Breast epithelium (tissue), 4 donors: Measurements from ENCODE around the gene ENOX1. TPM values are rescaled to one million over a fixed set of nuclear protein-coding genes. Genes with fewer than 3 reads are reported as not detected.

Source experiments
- DNase-seq, 2 donors: peaks; one replicate each; pipeline ENCODE4 v3.0.0-alpha.2; 2019; ENCODE audit warnings: low spot score in 2 of 2
- H3K27ac ChIP-seq, 2 donors: fragments of 200-600 bp; sonication (generic) in 1 of 2; one replicate each; pipeline ENCODE4 v1.5.1; 2016 to 2019; ENCODE audit warnings: mild to moderate bottlenecking in 1 of 2
- H3K27me3 ChIP-seq, 2 donors: fragments of 200-600 bp; sonication (generic) in 1 of 2; one replicate each; pipeline versions ENCODE4 v1.5.1 to v1.6.0; 2017 to 2019; ENCODE audit warnings: control low read depth in 1 of 2, mild to moderate bottlenecking in 1 of 2
- H3K36me3 ChIP-seq: fragments of 200-600 bp; one replicate; pipeline ENCODE4 v1.5.1; 2019
- H3K4me1 ChIP-seq, 2 donors: fragments of 200-600 bp; sonication (generic); one replicate each; pipeline ENCODE4 v1.5.1; 2016 to 2019; ENCODE audit warnings: control low read depth in 1 of 2
- H3K4me3 ChIP-seq, 3 donors: fragments of 200-600 bp; sonication (generic); 1 replicate in 2 of 3; 2 replicates in 1 of 3; pipeline ENCODE4 v1.5.1; 2016 to 2019; ENCODE audit warnings: mild to moderate bottlenecking in 3 of 3, moderate library complexity in 2 of 3
- H3K9me3 ChIP-seq, 2 donors: fragments of 200-600 bp; sonication (generic) in 1 of 2; one replicate each; pipeline ENCODE4 v1.5.1; 2016 to 2019; ENCODE audit warnings: control low read depth in 1 of 2
- CTCF ChIP-seq, 3 donors: fragments of 450-650 bp; IDR thresholded peaks; one replicate each; pipeline ENCODE4 v1.5.1; 2016 to 2017; ENCODE audit warnings: antibody characterized with exemption in 3 of 3, mild to moderate bottlenecking in 3 of 3, moderate library complexity in 3 of 3
- POLR2A ChIP-seq: fragments of 450-650 bp; IDR thresholded peaks from one replicate; pipeline ENCODE4 v1.6.1; 2016; ENCODE audit warnings: antibody characterized with exemption, mild to moderate bottlenecking, moderate library complexity
- POLR2AphosphoS5 ChIP-seq, 3 donors: sonication (generic); formaldehyde crosslinking; IDR thresholded peaks; one replicate each; pipeline ENCODE4 v1.6.1; 2017; ENCODE audit warnings: antibody characterized with exemption in 3 of 3
- intact Hi-C: fragments of 100-400 bp; cut with DNase I; formaldehyde crosslinking; loops from one replicate; pipeline ENCODE4 v1.15.1; 2023; ENCODE audit warnings: low total_unique reads
- total RNA-seq, 3 donors: library from RNA; depleted of rRNA; stranded (reverse); fragments of >200 nt; gene quantifications; one replicate each; pipeline ENCODE4 v1.1.0, GENCODE V29; 2016

ENOX1 gene
- total RNA-seq, 3 donors from 2014 or later, result 1.9 to 2.3 (median 2.0) TPM

DNA sequence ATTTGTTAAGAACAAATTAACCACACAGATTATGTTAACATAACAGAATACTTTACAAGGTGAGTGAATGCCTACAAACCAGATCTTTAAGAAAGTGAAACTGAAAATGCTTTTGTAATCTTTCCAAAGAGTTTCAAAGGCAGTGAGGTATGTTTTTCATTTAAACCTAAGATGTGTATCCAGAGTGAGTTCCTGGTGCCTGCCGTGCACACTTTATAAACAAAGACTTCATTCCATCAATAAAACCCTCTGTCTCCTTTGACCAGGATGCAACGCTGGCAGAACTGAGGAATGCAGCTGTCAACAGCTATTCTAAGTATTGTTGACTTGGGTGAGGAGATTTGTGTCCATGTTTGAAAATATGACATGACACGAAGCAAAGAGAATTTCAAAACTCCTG lies 418.8 kb downstream of the ENOX1 start:
- Histone ChIP-seq H3K9me3 (no peaks in the 10 kb centered on the region), H3K4me1 (no peaks in the 10 kb centered on the region), H3K36me3 (no peaks in the 10 kb centered on the region), H3K27ac (peak overlapping the region in 1 of 2 donors; percentile 19), H3K4me3 (peak overlapping the region in 2 of 3 donors; percentile 1 to 39), H3K27me3 (no peaks in the 10 kb centered on the region)
- DNase-seq, result no peak
- TF ChIP-seq POLR2AphosphoS5 (IDR thresholded peaks at IDR 0.05) (no peak), POLR2A (no peak), CTCF (IDR thresholded peaks at IDR 0.05) (no peak)
- intact Hi-C loops, result no loop called here

DNA sequence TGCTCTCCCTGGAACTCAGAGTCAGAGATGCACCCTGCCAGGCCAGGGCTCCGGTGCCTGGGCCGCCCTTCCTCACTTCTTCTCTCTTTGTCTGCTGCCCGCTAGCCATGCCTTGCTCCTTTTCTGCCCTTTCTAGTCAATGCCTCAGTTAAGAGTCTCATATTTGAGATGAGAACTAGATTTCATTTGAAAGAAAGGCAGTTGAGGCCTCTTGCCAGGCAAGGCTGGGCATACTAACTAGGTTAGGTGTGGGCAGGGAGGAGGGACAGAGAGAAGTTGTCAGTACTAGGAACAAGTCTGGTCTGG lies 421.8 kb downstream of the ENOX1 start:
- H3K27ac ChIP-seq, result no peak overlapping the region
- intact Hi-C loops, result no loop called here
- no peak for TF ChIP-seq POLR2AphosphoS5 (IDR thresholded peaks at IDR 0.05)
- H3K4me1 ChIP-seq, result no peaks in the 10 kb centered on the region
- DNase-seq, result no peak
- no peaks in the 10 kb centered on the region for H3K27me3 ChIP-seq
- H3K9me3 ChIP-seq, result no peaks in the 10 kb centered on the region
- H3K36me3 ChIP-seq, result no peaks in the 10 kb centered on the region
- H3K4me3 ChIP-seq, result no peak overlapping the region

DNA sequence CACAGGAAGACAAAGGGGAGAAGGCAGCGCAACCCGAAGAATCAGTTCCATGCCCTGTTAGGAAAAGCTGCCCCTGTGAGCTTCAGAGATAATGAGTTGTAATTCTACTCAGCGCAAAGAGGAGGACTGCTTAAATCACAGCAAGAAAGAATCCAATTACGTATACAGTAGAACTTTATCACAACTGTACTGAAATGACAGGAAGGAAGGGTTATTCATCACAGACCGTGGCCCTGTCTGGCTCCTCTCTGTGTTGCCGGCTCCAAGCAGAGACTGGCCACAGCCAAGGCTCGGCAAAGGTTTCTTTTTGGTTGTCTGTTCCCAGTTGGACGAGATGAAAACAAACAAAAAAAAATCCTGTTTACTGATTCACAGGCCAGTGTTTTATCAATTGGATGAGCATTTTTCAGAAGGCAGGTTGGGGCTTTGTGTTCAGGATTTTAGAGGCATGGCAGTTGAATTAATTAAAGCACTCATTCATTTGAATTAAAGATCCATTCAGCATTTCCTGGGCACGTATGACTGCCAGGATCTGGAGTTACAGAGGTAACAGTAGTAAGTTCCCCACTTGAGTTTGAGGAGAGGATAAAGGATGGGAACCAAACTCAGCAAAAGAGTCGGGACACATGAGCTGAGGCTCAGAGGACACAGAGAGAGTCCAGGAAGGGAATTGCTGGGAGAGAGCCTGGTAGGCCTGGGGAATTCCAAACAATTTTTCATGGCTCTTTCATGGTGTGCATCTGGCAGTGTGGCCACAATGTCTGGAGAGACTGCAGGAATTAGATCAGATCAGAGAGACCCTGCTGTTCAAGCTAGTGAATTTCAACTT lies 422.3 kb downstream of the ENOX1 start:
- Histone ChIP-seq H3K27me3 (no peaks in the 10 kb centered on the region), H3K36me3 (no peaks in the 10 kb centered on the region), H3K27ac (no peak overlapping the region), H3K4me1 (no peaks in the 10 kb centered on the region), H3K4me3 (peak overlapping the region in 1 of 3 donors; percentile 1), H3K9me3 (no peaks in the 10 kb centered on the region)
- intact Hi-C loops, result no loop called here
- TF ChIP-seq POLR2AphosphoS5 (IDR thresholded peaks at IDR 0.05) (no peak), CTCF (IDR thresholded peaks at IDR 0.05) (no peak), POLR2A (no peak)
- no peak for DNase-seq

GRCh38 chr13:43363156-43363953 lies 423.4 kb downstream of the ENOX1 start:
- Histone ChIP-seq H3K27ac (no peak overlapping the region), H3K9me3 (no peaks in the 10 kb centered on the region), H3K27me3 (no peaks in the 10 kb centered on the region), H3K4me3 (no peak overlapping the region), H3K36me3 (no peaks in the 10 kb centered on the region), H3K4me1 (no peaks in the 10 kb centered on the region)
- no peak for TF ChIP-seq POLR2AphosphoS5 (IDR thresholded peaks at IDR 0.05)
- no peak for TF ChIP-seq POLR2A
- no peak for TF ChIP-seq CTCF (IDR thresholded peaks at IDR 0.05)
- intact Hi-C loops, result no loop called here
- DNase-seq, result no peak

DNA sequence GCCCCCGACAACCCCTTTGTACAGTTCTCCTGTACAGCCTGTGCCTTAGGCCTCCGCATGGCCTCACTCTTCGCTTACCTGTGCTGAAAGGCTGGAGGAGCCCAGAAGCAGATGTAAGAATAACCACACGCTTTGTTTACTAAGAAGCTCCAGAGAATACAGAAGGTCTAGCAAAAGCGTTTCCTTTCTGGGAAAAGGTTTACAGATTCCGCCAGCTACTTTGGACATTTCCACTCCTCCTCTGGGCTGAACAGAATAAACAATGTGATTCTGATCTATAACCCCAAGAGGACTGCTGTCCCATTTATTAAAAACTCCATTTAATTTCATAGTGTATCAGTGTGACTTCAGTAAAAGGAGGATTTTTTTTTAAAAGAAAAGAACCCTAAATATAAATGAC lies 424.2 kb downstream of the ENOX1 start:
- no peak for DNase-seq
- H3K4me1 ChIP-seq, result no peaks in the 10 kb centered on the region
- TF ChIP-seq POLR2A (no peak), POLR2AphosphoS5 (IDR thresholded peaks at IDR 0.05) (no peak), CTCF (IDR thresholded peaks at IDR 0.05) (no peak)
- no peaks in the 10 kb centered on the region for H3K27me3 ChIP-seq
- no peak overlapping the region for H3K4me3 ChIP-seq
- intact Hi-C loops, result no loop called here
- no peak overlapping the region for H3K27ac ChIP-seq
- no peaks in the 10 kb centered on the region for H3K9me3 ChIP-seq
- H3K36me3 ChIP-seq, result no peaks in the 10 kb centered on the region
